Gastrocnemius medialis (tissue), 4 donors: ENCODE results near the gene ABHD17C.

Experiments
- POLR2A ChIP-seq, 2 donors: fragments of 450-650 bp; IDR thresholded peaks; one replicate each; pipeline ENCODE4 v1.6.1; 2017; ENCODE audit warnings: antibody characterized with exemption in 2 of 2, mild to moderate bottlenecking in 2 of 2, moderate library complexity in 2 of 2
- TF ChIP-seq, protein P1 (sequence below), 5 experiments: fragments of 450-650 bp in 3 of 5; fragments of 200-600 bp in 2 of 5; sonication (generic) in 2 of 5; IDR thresholded peaks in 4 of 5; conservative IDR thresholded peaks in 1 of 5; 1 replicate in 4 of 5; 2 replicates in 1 of 5; pipeline ENCODE4 v1.5.1; 2016 to 2019; ENCODE audit warnings: antibody characterized with exemption in 5 of 5, mild to moderate bottlenecking in 3 of 5, moderate library complexity in 3 of 5

DNA sequence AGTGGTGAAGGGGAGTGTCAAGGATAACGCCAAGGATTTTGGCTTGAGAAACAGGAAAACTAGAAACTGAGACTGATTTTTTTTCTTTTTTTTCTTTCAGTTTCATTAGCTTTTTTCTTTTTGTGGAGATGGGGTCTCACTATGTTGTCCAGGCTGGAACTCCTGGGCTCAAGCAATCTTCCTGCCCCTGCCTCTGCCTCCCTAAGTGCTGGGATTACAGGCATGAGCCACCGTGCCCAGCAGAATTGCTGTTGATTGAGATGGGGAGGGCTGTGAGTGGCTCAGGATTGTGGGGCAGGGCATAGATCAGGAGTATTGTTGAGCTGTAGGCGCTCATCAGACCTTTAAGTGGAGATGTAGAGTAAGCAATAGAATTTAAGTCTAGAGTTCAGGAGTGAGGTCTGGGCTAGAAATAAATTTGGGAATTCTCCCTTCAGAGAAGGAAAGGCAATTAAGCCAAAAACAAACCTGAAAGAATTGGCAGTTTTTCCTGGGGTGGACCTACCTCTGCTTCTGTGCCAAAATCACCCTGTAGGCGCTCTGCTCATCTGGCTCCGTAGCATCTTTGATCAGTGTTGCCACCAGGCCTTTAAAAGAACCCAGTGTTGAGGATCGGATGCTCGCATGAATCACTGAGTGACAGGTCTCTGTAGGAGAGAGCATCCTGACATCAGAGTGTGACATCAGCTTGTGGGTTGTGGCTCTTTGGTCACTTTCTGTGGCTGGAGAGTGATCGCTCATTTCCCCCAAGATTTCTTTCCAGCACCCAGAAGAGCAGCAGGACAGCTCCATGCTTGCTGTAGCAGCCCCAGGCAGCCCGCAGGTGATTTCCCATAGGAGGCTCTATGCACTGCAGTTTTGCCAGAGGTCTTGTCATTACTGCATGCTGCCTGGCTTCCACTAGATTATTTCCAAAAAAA is 15.8 kb downstream of the ABHD17C start:
- TF ChIP-seq POLR2A (IDR thresholded peaks at IDR 0.05): no peak
- TF ChIP-seq, protein P1, sequence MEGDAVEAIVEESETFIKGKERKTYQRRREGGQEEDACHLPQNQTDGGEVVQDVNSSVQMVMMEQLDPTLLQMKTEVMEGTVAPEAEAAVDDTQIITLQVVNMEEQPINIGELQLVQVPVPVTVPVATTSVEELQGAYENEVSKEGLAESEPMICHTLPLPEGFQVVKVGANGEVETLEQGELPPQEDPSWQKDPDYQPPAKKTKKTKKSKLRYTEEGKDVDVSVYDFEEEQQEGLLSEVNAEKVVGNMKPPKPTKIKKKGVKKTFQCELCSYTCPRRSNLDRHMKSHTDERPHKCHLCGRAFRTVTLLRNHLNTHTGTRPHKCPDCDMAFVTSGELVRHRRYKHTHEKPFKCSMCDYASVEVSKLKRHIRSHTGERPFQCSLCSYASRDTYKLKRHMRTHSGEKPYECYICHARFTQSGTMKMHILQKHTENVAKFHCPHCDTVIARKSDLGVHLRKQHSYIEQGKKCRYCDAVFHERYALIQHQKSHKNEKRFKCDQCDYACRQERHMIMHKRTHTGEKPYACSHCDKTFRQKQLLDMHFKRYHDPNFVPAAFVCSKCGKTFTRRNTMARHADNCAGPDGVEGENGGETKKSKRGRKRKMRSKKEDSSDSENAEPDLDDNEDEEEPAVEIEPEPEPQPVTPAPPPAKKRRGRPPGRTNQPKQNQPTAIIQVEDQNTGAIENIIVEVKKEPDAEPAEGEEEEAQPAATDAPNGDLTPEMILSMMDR (IDR thresholded peaks at IDR 0.05 in 4 of 5, conservative IDR thresholded peaks at IDR 0.05 in 1 of 5): no peak
